IPS-NIHi11 (cell line): ENCODE results near the gene DLGAP4.

Source experiments
- DNase-seq: peaks from one replicate; pipeline ENCODE4 v3.0.0; 2012; ENCODE audit warnings: mixed read lengths, low spot score

DLGAP4 gene

GRCh38 chr20:36308353-36308752 is 2.2 kb downstream of the DLGAP4 start:
- DNase-seq: no peak

GRCh38 chr20:36308986-36309385 is 2.8 kb downstream of the DLGAP4 start:
- no peak for DNase-seq

- DNase-seq: no peak
Observed at GRCh38 chr20:36309643-36310042, 3.5 kb downstream of the DLGAP4 start.

- no peak for DNase-seq
Observed at GRCh38 chr20:36310215-36310981, 4.3 kb downstream of the DLGAP4 start.

GRCh38 chr20:36311141-36311853 is 5.2 kb downstream of the DLGAP4 start:
- no peak for DNase-seq

GRCh38 chr20:36311854-36312723 is 6.0 kb downstream of the DLGAP4 start:
- DNase-seq: no peak

- DNase-seq: no peak
Observed at GRCh38 chr20:36312724-36313441, 6.7 kb downstream of the DLGAP4 start.

- no peak for DNase-seq
Observed at GRCh38 chr20:36313476-36313875, 7.3 kb downstream of the DLGAP4 start.

- DNase-seq: no peak
Observed at GRCh38 chr20:36313926-36314325, 7.8 kb downstream of the DLGAP4 start.

- DNase-seq: no peak
Observed at GRCh38 chr20:36314734-36315544, 8.8 kb downstream of the DLGAP4 start.

GRCh38 chr20:36315545-36316351 is 9.6 kb downstream of the DLGAP4 start:
- DNase-seq: no peak

- no peak for DNase-seq
Observed at GRCh38 chr20:36317675-36318074, 11.5 kb downstream of the DLGAP4 start.

- no peak for DNase-seq
Observed at GRCh38 chr20:36318166-36318565, 12.0 kb downstream of the DLGAP4 start.

GRCh38 chr20:36319356-36320260 is 13.5 kb downstream of the DLGAP4 start:
- DNase-seq: no peak

- DNase-seq: no peak
Observed at GRCh38 chr20:36320261-36320897, 14.2 kb downstream of the DLGAP4 start.

GRCh38 chr20:36320898-36321695 is 15.0 kb downstream of the DLGAP4 start:
- DNase-seq: no peak

GRCh38 chr20:36322131-36322530 is 16.0 kb downstream of the DLGAP4 start:
- no peak for DNase-seq

- DNase-seq: no peak
Observed at GRCh38 chr20:36330091-36330490, 24.0 kb downstream of the DLGAP4 start.
